NT2/D1 (cell line): Measurements from ENCODE around the gene EEA1.

Source experiments
- SUZ12 ChIP-seq: IDR thresholded peaks from 2 replicates; pipeline ENCODE4 v1.6.1; 2011; ENCODE audit not compliant: insufficient read length, insufficient read depth; ENCODE audit errors: extremely low read depth
- YY1 ChIP-seq: IDR thresholded peaks from 2 replicates; pipeline ENCODE4 v1.6.1; 2011; ENCODE audit not compliant: insufficient read length, insufficient read depth
- ZNF274 ChIP-seq: IDR thresholded peaks from 2 replicates; pipeline ENCODE4 v1.6.1; 2011; ENCODE audit warnings: mild to moderate bottlenecking, low read depth, low read length

GRCh38 chr12:92721130-92721529 is 208.0 kb downstream of the EEA1 start:
- TF ChIP-seq ZNF274: no peak
- TF ChIP-seq YY1: no peak
- TF ChIP-seq SUZ12: no peak
